SK-N-SH (cell line): ENCODE data around the gene NUFIP2. TPM values are rescaled to one million over a fixed set of nuclear protein-coding genes. Genes with fewer than 3 reads are reported as not detected.

Experiments
- CTCF ChIA-PET: fragments of 300-600, 350-600 bp; formaldehyde crosslinking; extraction: SDS; loops from one replicate; lab custom pipeline; 2021; lab: Yijun Ruan, JAX
- POLR2A ChIA-PET: fragments of 350-600 bp; sonication (Branson Sonifier 250); formaldehyde crosslinking; extraction: SDS; loops from one replicate; lab custom pipeline; 2020; ENCODE audit warnings: antibody characterized with exemption, inconsistent platforms; lab: Yijun Ruan, JAX
- DNase-seq: peaks from one replicate; pipeline ENCODE4 v3.0.0; 2012
- H2AFZ ChIP-seq: fragments of 200-600 bp; sonication (generic); 2 replicates; pipeline ENCODE4 v1.8.1; 2016; ENCODE audit warnings: antibody characterized with exemption, mild to moderate bottlenecking, low read depth
- H3F3A ChIP-seq: fragments of 200-600 bp; sonication (generic); replicated peaks from 2 replicates; pipeline ENCODE3; 2016; ENCODE audit warnings: antibody characterized with exemption, mild to moderate bottlenecking; ENCODE audit not compliant: insufficient read depth
- H3K27ac ChIP-seq, 2 experiments: fragments of 200-500 bp in 1 of 2; fragments of 200-600 bp in 1 of 2; sonication (Bioruptor generic) in 1 of 2; sonication (generic), shearing (Covaris generic) in 1 of 2; 2 replicates each; pipeline versions ENCODE4 v1.5.1 to v1.6.1; 2014 to 2016; ENCODE audit warnings: low read depth in 2 of 2, inconsistent platforms in 1 of 2, low read length in 1 of 2, mild to moderate bottlenecking in 1 of 2, mixed read lengths in 1 of 2
- H3K27me3 ChIP-seq: fragments of 200-600 bp; sonication (generic), shearing (Covaris generic); 2 replicates; pipeline ENCODE4 v1.6.1; 2016; ENCODE audit warnings: mixed run types; ENCODE audit not compliant: insufficient read depth
- H3K36me3 ChIP-seq, 2 experiments: fragments of 200-500 bp in 1 of 2; fragments of 200-600 bp in 1 of 2; sonication (Bioruptor generic) in 1 of 2; sonication (generic) in 1 of 2; replicated peaks in 1 of 2; 2 replicates each; pipeline versions ENCODE3 to v1.5.1; 2014 to 2016; ENCODE audit warnings: low read length in 1 of 2, mild to moderate bottlenecking in 1 of 2; ENCODE audit not compliant: insufficient read depth in 2 of 2, control insufficient read depth in 1 of 2
- H3K4me1 ChIP-seq, 2 experiments: fragments of 200-500 bp in 1 of 2; fragments of 200-600 bp in 1 of 2; sonication (Bioruptor generic) in 1 of 2; sonication (generic), shearing (Covaris generic) in 1 of 2; 2 replicates each; pipeline versions ENCODE4 v1.5.1 to v1.6.1; 2014 to 2016; ENCODE audit warnings: low read depth in 1 of 2, low read length in 1 of 2, mixed run types in 1 of 2; ENCODE audit not compliant: insufficient read depth in 2 of 2, control insufficient read depth in 1 of 2
- H3K4me2 ChIP-seq: fragments of 200-600 bp; sonication (generic), shearing (Covaris generic); 2 replicates; pipeline ENCODE4 v1.6.1; 2017; ENCODE audit warnings: mixed run types
- H3K4me3 ChIP-seq, 2 experiments: fragments of 200-500 bp in 1 of 2; fragments of 200-600 bp in 1 of 2; sonication (Bioruptor generic) in 1 of 2; sonication (generic), shearing (Covaris generic) in 1 of 2; 2 replicates each; pipeline versions ENCODE4 v1.5.1 to v1.8.1; 2014 to 2016; ENCODE audit warnings: low read depth in 2 of 2, inconsistent platforms in 1 of 2, low read length in 1 of 2, mild to moderate bottlenecking in 1 of 2, mixed read lengths in 1 of 2, moderate library complexity in 1 of 2
- H3K79me2 ChIP-seq: fragments of 200-600 bp; sonication (generic); 2 replicates; pipeline ENCODE4 v1.8.1; 2017; ENCODE audit warnings: mild to moderate bottlenecking; ENCODE audit not compliant: insufficient read depth
- H3K9ac ChIP-seq: fragments of 200-600 bp; sonication (generic); 2 replicates; pipeline ENCODE4 v1.6.1; 2017; ENCODE audit warnings: mixed run types
- H3K9me2 ChIP-seq: fragments of 200-600 bp; sonication (generic); 2 replicates; pipeline ENCODE4 v1.6.1; 2017; ENCODE audit warnings: mixed run types
- H3K9me3 ChIP-seq: fragments of 200-600 bp; sonication (generic); 2 replicates; pipeline ENCODE4 v1.6.1; 2017; ENCODE audit warnings: mixed run types, mild to moderate bottlenecking, moderate library complexity
- H4K20me1 ChIP-seq: fragments of 200-600 bp; sonication (generic); 2 replicates; pipeline ENCODE4 v1.6.1; 2017; ENCODE audit warnings: mild to moderate bottlenecking, mixed run types; ENCODE audit not compliant: insufficient read depth
- ELF1 ChIP-seq: IDR thresholded peaks from 2 replicates; pipeline ENCODE4 v1.4.0; 2012
- EZH2phosphoT487 ChIP-seq: fragments of 200-600 bp; sonication (generic); IDR thresholded peaks from 2 replicates; pipeline ENCODE4 v1.6.1; 2017; ENCODE audit warnings: low read depth, mixed run types, mild to moderate bottlenecking, antibody characterized with exemption, moderate library complexity, borderline replicate concordance
- FOSL2 ChIP-seq: IDR thresholded peaks from 2 replicates; pipeline ENCODE4 v1.4.0; 2012; ENCODE audit warnings: low read depth, mild to moderate bottlenecking, moderate library complexity, borderline replicate concordance
- FOXJ3 ChIP-seq: sonication (generic); formaldehyde crosslinking; IDR thresholded peaks from 2 replicates; pipeline ENCODE4 v1.5.1; 2020; ENCODE audit warnings: mild to moderate bottlenecking, missing genetic modification reagents
- GATA2 ChIP-seq: sonication (generic); formaldehyde crosslinking; IDR thresholded peaks from 2 replicates; pipeline ENCODE4 v1.5.0; 2020; ENCODE audit warnings: mild to moderate bottlenecking, missing genetic modification reagents
- MXI1 ChIP-seq: IDR thresholded peaks from 2 replicates; pipeline ENCODE4 v1.6.1; 2012; ENCODE audit warnings: mild to moderate bottlenecking, low read depth, low read length, improper control_type of control experiment
- NFIC ChIP-seq: IDR thresholded peaks from 2 replicates; pipeline ENCODE4 v1.4.0; 2012; ENCODE audit warnings: borderline replicate concordance
- PBX3 ChIP-seq: IDR thresholded peaks from 2 replicates; pipeline ENCODE4; 2012
- RAD21 ChIP-seq: IDR thresholded peaks from 2 replicates; pipeline ENCODE4 v1.6.1; 2012; ENCODE audit warnings: mild to moderate bottlenecking, low read length
- REST ChIP-seq: IDR thresholded peaks from 2 replicates; pipeline ENCODE4 v1.6.1; 2012; ENCODE audit warnings: mild to moderate bottlenecking, low read depth, low read length, moderate library complexity
- RFX5 ChIP-seq: IDR thresholded peaks from 2 replicates; pipeline ENCODE4 v1.6.1; 2012; ENCODE audit warnings: mild to moderate bottlenecking, improper control_type of control experiment, low read length
- RXRA ChIP-seq: IDR thresholded peaks from 2 replicates; pipeline ENCODE4 v1.4.0; 2012; ENCODE audit warnings: low read depth, mild to moderate bottlenecking, borderline replicate concordance
- SIN3A ChIP-seq: IDR thresholded peaks from 2 replicates; pipeline ENCODE4 v1.6.1; 2012; ENCODE audit warnings: low read depth, mild to moderate bottlenecking, low read length, moderate library complexity, borderline replicate concordance
- SMC3 ChIP-seq: IDR thresholded peaks from 2 replicates; pipeline ENCODE4 v1.6.1; 2012; ENCODE audit warnings: low read depth, low read length, improper control_type of control experiment
- TAF1 ChIP-seq: IDR thresholded peaks from 2 replicates; pipeline ENCODE4 v1.6.1; 2012; ENCODE audit warnings: low read depth, mild to moderate bottlenecking, low read length, moderate library complexity, borderline replicate concordance
- USF2 ChIP-seq: fragments of 150-350 bp; IDR thresholded peaks from 2 replicates; pipeline ENCODE4 v1.6.1; 2017; ENCODE audit warnings: antibody characterized with exemption, low read length, low read depth, borderline replicate concordance
- YY1 ChIP-seq: IDR thresholded peaks from 2 replicates; pipeline ENCODE4 v1.4.0; 2012; ENCODE audit warnings: low read depth, mild to moderate bottlenecking
- ZBTB33 ChIP-seq: IDR thresholded peaks from 2 replicates; pipeline ENCODE4 v1.4.0; 2012; ENCODE audit warnings: low read depth, borderline replicate concordance
- WGBS: methylation state at CpG from one replicate; pipeline ENCODE4 v1.1.6; 2017; ENCODE audit warnings: low lambda C conversion rate; 5-methylcytosine and 5-hydroxymethylcytosine counted together
- polyA plus RNA-seq, 3 experiments: library from polyadenylated mRNA; depleted of rRNA; stranded (reverse); fragments of >200 nt; gene quantifications; 2 replicates each; pipeline ENCODE4 v1.2.3, GENCODE V29; 2012
- TF ChIP-seq, protein P1 (sequence below): IDR thresholded peaks from 2 replicates; pipeline ENCODE4 v1.4.0; 2012; ENCODE audit warnings: low read depth, borderline replicate concordance
- TF ChIP-seq, protein P2 (sequence below): fragments of 200-600 bp; sonication (generic); IDR thresholded peaks from 2 replicates; pipeline ENCODE4 v1.6.1; 2017; ENCODE audit warnings: antibody characterized with exemption, mild to moderate bottlenecking, moderate library complexity

NUFIP2 gene
- polyA plus RNA-seq, 1 of the 3 experiments (the other 2 are of a cell fraction): 9.0 TPM

- TF ChIP-seq MXI1 (no peak; the same call in 1 of the 2 replicates), RAD21 (peak; percentile 75), TAF1 (no peak), PBX3 (no peak), EZH2phosphoT487 (no peak), REST (no peak), SMC3 (peak; percentile 92), FOSL2 (no peak), ZBTB33 (no peak), NFIC (no peak), YY1 (no peak), SIN3A (no peak), RFX5 (no peak), USF2 (no peak), RXRA (peak; percentile 25; the same call in 1 of the 2 replicates), GATA2 (CRISPR knock-in tag) (no peak), FOXJ3 (CRISPR knock-in tag) (no peak), ELF1 (no peak)
- TF ChIP-seq, protein P1, sequence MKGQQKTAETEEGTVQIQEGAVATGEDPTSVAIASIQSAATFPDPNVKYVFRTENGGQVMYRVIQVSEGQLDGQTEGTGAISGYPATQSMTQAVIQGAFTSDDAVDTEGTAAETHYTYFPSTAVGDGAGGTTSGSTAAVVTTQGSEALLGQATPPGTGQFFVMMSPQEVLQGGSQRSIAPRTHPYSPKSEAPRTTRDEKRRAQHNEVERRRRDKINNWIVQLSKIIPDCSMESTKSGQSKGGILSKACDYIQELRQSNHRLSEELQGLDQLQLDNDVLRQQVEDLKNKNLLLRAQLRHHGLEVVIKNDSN: no peak
- TF ChIP-seq, protein P2, sequence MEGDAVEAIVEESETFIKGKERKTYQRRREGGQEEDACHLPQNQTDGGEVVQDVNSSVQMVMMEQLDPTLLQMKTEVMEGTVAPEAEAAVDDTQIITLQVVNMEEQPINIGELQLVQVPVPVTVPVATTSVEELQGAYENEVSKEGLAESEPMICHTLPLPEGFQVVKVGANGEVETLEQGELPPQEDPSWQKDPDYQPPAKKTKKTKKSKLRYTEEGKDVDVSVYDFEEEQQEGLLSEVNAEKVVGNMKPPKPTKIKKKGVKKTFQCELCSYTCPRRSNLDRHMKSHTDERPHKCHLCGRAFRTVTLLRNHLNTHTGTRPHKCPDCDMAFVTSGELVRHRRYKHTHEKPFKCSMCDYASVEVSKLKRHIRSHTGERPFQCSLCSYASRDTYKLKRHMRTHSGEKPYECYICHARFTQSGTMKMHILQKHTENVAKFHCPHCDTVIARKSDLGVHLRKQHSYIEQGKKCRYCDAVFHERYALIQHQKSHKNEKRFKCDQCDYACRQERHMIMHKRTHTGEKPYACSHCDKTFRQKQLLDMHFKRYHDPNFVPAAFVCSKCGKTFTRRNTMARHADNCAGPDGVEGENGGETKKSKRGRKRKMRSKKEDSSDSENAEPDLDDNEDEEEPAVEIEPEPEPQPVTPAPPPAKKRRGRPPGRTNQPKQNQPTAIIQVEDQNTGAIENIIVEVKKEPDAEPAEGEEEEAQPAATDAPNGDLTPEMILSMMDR: peak; percentile 97
- Histone ChIP-seq H2AFZ (peak overlapping the region; percentile 47; the same call in 1 of the 2 replicates), H3F3A (no peaks in the 10 kb centered on the region), H3K36me3 (no peaks in the 10 kb centered on the region), H3K27ac (no peak overlapping the region), H3K4me1 (peaks cover 0 to 6% of the 10 kb centered on the region in 2 experiments; a peak in 1 of 4 replicates), H3K27me3 (no peaks in the 10 kb centered on the region), H3K4me3 (peak overlapping the region in 1 of 2 experiments; percentile 17; a peak in 1 of 4 replicates), H3K4me2 (no peak overlapping the region), H3K9me3 (no peaks in the 10 kb centered on the region), H4K20me1 (no peaks in the 10 kb centered on the region), H3K9ac (no peak overlapping the region), H3K9me2 (no peaks in the 10 kb centered on the region), H3K79me2 (no peaks in the 10 kb centered on the region)
- POLR2A ChIA-PET: interaction anchor here (1.0 kb wide), 1 partner anchor 74 kb away, joined by 3 read pairs; no protein-coding TSS in a partner anchor
- peak; percentile 86 for DNase-seq
- CTCF ChIA-PET: interaction anchor here (0.6 to 19.8 kb wide), 48 partner anchors 8 to 354 kb away, joined by 3 to 438 read pairs (median 6); partner anchors contain the start of genes CRYBA1, MYO18A and SEZ6
- WGBS: 18% methylated on average over 14 of the region's 14 CpGs
Measured at GRCh38 chr17:29219378-29220047, 74.4 kb downstream of the NUFIP2 start.
